Measurements from ENCODE around the gene DTWD2.

GRCh38 chr5:118808441-118808840 lies 179.9 kb downstream of the DTWD2 start:
- TF ChIP-seq, protein P1, sequence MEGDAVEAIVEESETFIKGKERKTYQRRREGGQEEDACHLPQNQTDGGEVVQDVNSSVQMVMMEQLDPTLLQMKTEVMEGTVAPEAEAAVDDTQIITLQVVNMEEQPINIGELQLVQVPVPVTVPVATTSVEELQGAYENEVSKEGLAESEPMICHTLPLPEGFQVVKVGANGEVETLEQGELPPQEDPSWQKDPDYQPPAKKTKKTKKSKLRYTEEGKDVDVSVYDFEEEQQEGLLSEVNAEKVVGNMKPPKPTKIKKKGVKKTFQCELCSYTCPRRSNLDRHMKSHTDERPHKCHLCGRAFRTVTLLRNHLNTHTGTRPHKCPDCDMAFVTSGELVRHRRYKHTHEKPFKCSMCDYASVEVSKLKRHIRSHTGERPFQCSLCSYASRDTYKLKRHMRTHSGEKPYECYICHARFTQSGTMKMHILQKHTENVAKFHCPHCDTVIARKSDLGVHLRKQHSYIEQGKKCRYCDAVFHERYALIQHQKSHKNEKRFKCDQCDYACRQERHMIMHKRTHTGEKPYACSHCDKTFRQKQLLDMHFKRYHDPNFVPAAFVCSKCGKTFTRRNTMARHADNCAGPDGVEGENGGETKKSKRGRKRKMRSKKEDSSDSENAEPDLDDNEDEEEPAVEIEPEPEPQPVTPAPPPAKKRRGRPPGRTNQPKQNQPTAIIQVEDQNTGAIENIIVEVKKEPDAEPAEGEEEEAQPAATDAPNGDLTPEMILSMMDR (IDR thresholded peaks at IDR 0.05; ENCODE audit: low read length): no peak
- no peak for TF ChIP-seq EZH2 (IDR thresholded peaks at IDR 0.05; ENCODE audit: borderline replicate concordance, low read length)
